Activated CD4-positive, alpha-beta T cell treated with anti-CD3 and anti-CD28 coated beads, Interleukin-2, amount 10 ng/mL, durations not matched to agents 7 days and 5 days (primary cell): ENCODE data around the gene ATP8B4. TPM values are rescaled to one million over a fixed set of nuclear protein-coding genes. Genes with fewer than 3 reads are reported as not detected.

Source experiments
- CTCF ChIA-PET: fragments of 350-600 bp; sonication (Branson Sonifier 250); formaldehyde crosslinking; loops from one replicate; lab custom pipeline; 2021; ENCODE audit warnings: antibody characterized with exemption; lab: Charles Lee
- POLR2A ChIA-PET: fragments of 350-600 bp; sonication (Branson Sonifier 250); formaldehyde crosslinking; loops from one replicate; lab custom pipeline; 2021; ENCODE audit warnings: antibody characterized with exemption; lab: Charles Lee
- DNase-seq: peaks from one replicate; pipeline ENCODE4 v3.0.0-alpha.2; 2020
- H3K27ac Mint-ChIP-seq: one replicate; pipeline ENCODE4 v1.8.0; 2021; ENCODE audit warnings: mild to moderate bottlenecking, moderate library complexity, mixed read lengths
- H3K27me3 Mint-ChIP-seq: one replicate; pipeline ENCODE4 v1.8.0; 2021; ENCODE audit warnings: mixed read lengths
- H3K36me3 Mint-ChIP-seq: one replicate; pipeline ENCODE4 v1.8.0; 2021; ENCODE audit warnings: low read depth, mixed read lengths
- H3K4me1 Mint-ChIP-seq: one replicate; pipeline ENCODE4 v1.8.0; 2021; ENCODE audit warnings: mixed read lengths
- H3K4me3 Mint-ChIP-seq: one replicate; pipeline ENCODE4 v1.8.0; 2021; ENCODE audit warnings: mild to moderate bottlenecking, moderate library complexity, mixed read lengths
- H3K9me3 Mint-ChIP-seq: one replicate; pipeline ENCODE4 v1.8.0; 2021; ENCODE audit warnings: mixed read lengths
- total RNA-seq, 2 experiments: library from RNA; stranded (reverse); gene quantifications; one replicate each; pipeline ENCODE4 v1.2.3, GENCODE V29; 2021

The ATP8B4 gene
- total RNA-seq, 2 experiments from 2014 or later = 6.8 TPM

DNA sequence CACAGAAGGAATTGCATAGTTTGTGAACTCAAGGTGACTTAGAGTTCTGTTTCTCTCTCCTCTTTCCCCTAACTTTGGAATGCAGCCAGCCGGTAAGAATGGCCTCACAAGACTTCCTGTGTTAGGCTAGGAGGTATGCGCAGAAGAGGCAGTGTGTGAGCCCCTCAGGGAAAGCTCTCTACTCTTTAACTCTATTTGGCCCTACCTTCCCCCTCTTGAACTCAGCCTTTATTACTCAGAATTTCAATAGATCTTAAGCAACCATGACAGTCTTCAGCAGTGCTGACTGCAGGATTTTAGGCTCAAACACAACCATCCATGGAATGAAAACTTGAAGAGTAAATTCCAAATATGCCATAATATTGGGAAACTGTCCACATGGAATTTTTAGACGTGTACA is 288.6 kb downstream of the ATP8B4 start:
- ChIA-PET POLR2A (no interaction called here), CTCF (no interaction called here)
- Mint-ChIP-seq H3K27me3 (no peaks in the 10 kb centered on the region), H3K9me3 (no peaks in the 10 kb centered on the region), H3K27ac (no peak overlapping the region), H3K4me1 (no peaks in the 10 kb centered on the region), H3K36me3 (no peaks in the 10 kb centered on the region), H3K4me3 (no peak overlapping the region)
- no peak for DNase-seq

DNA sequence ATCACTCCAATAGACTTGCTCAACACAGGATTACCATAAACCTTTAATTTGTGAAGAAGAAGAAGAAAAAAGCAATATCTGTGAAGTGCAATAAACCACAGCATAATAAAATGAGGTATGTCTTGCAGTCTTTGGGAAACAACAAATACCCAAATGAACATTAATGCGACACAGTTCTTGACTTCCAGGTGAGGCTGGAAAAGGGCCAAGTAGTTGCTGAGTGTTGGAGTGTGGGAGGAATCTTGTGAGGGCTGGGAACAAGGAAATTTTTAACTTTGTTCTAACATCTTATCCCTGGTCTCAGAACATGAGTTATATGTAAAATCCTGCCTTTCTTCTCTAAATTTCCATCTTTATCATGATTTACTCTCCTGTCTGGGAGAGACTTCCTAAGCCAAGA is 291.7 kb downstream of the ATP8B4 start:
- no peaks in the 10 kb centered on the region for H3K27me3 Mint-ChIP-seq
- DNase-seq = no peak
- no peak overlapping the region for H3K27ac Mint-ChIP-seq
- no peaks in the 10 kb centered on the region for H3K36me3 Mint-ChIP-seq
- CTCF ChIA-PET = no interaction called here
- H3K4me3 Mint-ChIP-seq = no peak overlapping the region
- H3K9me3 Mint-ChIP-seq = no peaks in the 10 kb centered on the region
- POLR2A ChIA-PET = no interaction called here
- no peaks in the 10 kb centered on the region for H3K4me1 Mint-ChIP-seq

- DNase-seq = no peak
- Mint-ChIP-seq H3K36me3 (no peaks in the 10 kb centered on the region), H3K27ac (no peak overlapping the region), H3K4me3 (no peak overlapping the region), H3K27me3 (no peaks in the 10 kb centered on the region), H3K4me1 (no peaks in the 10 kb centered on the region), H3K9me3 (no peaks in the 10 kb centered on the region)
- ChIA-PET CTCF (no interaction called here), POLR2A (no interaction called here)
These were observed 292.3 kb downstream of the ATP8B4 start for GRCh38 chr15:49826640-49827234.

DNA sequence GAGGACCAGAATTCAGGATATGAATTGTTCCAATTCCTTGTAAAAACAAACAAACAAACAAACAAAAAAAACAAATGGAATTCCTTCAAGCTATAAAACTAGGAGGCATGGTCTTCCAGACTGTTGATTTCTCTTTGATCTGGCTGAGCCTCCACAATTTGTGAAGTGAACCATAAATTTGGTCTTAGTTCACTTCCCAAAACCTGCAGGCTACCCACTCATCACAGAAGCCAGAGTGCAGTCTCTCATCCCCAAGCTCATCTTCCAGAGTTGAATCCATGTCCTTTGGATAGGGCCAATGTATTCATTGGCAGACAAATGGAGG is 294.3 kb downstream of the ATP8B4 start:
- ChIA-PET POLR2A (no interaction called here), CTCF (no interaction called here)
- no peak overlapping the region for H3K27ac Mint-ChIP-seq
- H3K27me3 Mint-ChIP-seq = no peaks in the 10 kb centered on the region
- no peak overlapping the region for H3K4me3 Mint-ChIP-seq
- H3K9me3 Mint-ChIP-seq = no peaks in the 10 kb centered on the region
- DNase-seq = no peak
- no peaks in the 10 kb centered on the region for H3K4me1 Mint-ChIP-seq
- no peaks in the 10 kb centered on the region for H3K36me3 Mint-ChIP-seq

DNA sequence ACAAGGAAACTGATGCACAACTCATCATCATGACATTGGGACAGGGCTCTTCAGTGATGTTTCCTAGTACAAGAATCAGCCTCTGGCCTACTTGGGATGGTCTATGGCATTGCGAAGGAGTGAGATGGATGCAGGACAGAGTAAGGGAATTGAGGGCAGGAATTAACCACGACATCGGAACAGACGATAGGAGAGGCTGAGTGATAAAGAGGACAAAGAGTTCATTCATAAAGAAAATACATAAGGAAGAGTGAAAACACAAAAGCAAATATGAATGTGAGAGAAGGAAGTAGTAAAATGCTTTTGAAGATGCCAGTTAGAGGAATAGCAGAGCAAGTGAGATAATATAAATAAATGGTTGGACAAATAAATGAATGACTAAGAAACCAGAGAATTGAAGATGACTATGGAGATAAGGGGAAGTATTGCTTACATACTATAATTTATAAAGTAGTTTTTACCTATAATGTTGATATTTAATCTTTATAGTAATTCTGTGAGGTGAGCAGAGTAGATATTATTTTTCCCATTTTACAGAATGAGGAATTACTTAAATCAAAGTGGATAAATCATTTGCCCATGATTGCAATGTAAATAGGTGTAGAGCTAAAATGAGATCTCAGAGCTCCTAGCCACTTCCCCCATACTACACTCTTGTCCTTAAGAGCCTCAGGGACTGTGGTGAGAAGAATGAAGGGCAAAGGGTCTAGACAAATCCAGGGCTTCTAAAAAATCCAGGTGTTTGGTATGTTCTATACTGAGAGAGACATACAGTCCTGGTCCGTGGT is 294.9 kb downstream of the ATP8B4 start:
- Mint-ChIP-seq H3K36me3 (no peaks in the 10 kb centered on the region), H3K9me3 (no peaks in the 10 kb centered on the region), H3K27me3 (no peaks in the 10 kb centered on the region), H3K4me3 (no peak overlapping the region), H3K27ac (no peak overlapping the region), H3K4me1 (no peaks in the 10 kb centered on the region)
- no peak for DNase-seq
- CTCF ChIA-PET = no interaction called here
- POLR2A ChIA-PET = no interaction called here

GRCh38 chr15:49817100-49817499 is 301.9 kb downstream of the ATP8B4 start:
- Mint-ChIP-seq H3K27ac (no peak overlapping the region), H3K4me3 (no peak overlapping the region), H3K27me3 (peaks cover 2% of the 10 kb centered on the region), H3K4me1 (peaks cover 17% of the 10 kb centered on the region), H3K9me3 (no peaks in the 10 kb centered on the region), H3K36me3 (no peaks in the 10 kb centered on the region)
- no peak for DNase-seq
- ChIA-PET POLR2A (no interaction called here), CTCF (no interaction called here)

GRCh38 chr15:49815950-49816349 is 303.1 kb downstream of the ATP8B4 start:
- peaks cover 17% of the 10 kb centered on the region for H3K4me1 Mint-ChIP-seq
- no peaks in the 10 kb centered on the region for H3K9me3 Mint-ChIP-seq
- no peaks in the 10 kb centered on the region for H3K36me3 Mint-ChIP-seq
- H3K27me3 Mint-ChIP-seq = peaks cover 2% of the 10 kb centered on the region
- CTCF ChIA-PET = interaction anchor here (0.6 kb wide), 1 partner anchor 1629 kb away, joined by 3 read pairs; no protein-coding TSS in a partner anchor
- no peak overlapping the region for H3K4me3 Mint-ChIP-seq
- no peak for DNase-seq
- H3K27ac Mint-ChIP-seq = no peak overlapping the region
- POLR2A ChIA-PET = no interaction called here

- peaks cover 17% of the 10 kb centered on the region for H3K4me1 Mint-ChIP-seq
- CTCF ChIA-PET = interaction anchor here (0.6 kb wide), 1 partner anchor 1628 kb away, joined by 3 read pairs; no protein-coding TSS in a partner anchor
- no peak overlapping the region for H3K27ac Mint-ChIP-seq
- no peak for DNase-seq
- H3K27me3 Mint-ChIP-seq = peaks cover 2% of the 10 kb centered on the region
- POLR2A ChIA-PET = no interaction called here
- no peaks in the 10 kb centered on the region for H3K9me3 Mint-ChIP-seq
- no peaks in the 10 kb centered on the region for H3K36me3 Mint-ChIP-seq
- no peak overlapping the region for H3K4me3 Mint-ChIP-seq
These were observed 303.5 kb downstream of the ATP8B4 start for GRCh38 chr15:49815526-49815925.

DNA sequence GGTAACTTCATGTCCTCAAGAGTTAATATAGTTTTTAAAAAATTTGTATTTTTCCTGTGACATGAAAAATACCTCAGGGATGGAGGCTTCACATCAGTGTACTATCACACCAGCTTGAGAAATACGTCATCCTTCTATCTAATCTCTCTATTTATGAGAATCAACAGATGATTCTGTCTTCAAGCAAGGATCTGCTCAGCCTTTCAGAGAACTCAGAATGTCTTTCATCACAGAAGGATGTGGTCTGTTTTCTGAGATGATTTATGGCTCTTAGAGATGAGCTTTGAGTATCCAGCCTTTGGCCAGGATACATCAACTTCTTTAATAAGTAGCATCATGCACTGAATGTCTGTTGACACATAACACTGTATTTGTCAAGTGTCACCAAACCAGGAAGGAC is 304.3 kb downstream of the ATP8B4 start:
- H3K4me3 Mint-ChIP-seq = no peak overlapping the region
- H3K4me1 Mint-ChIP-seq = peaks cover 17% of the 10 kb centered on the region
- no peaks in the 10 kb centered on the region for H3K9me3 Mint-ChIP-seq

DNA sequence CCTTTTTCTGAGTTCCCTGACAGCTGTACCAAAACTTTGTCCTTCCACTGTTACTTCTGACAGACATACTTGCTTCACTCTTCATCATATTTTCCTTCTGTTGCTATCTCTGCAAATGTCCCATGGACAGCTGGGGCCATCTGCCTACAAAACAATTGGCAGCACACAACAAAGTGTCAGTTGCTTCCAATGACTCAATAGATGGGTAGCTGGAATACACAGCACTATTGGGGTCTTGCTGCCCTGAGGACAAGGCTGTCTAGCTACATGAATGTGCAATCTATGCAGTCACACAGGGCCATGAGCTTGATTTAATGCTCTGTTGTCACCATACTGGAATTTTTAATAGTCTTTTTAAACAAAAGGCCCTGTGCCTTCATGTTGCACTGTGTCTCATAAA is 305.4 kb downstream of the ATP8B4 start:
- H3K9me3 Mint-ChIP-seq = no peaks in the 10 kb centered on the region
- CTCF ChIA-PET = no interaction called here
- H3K4me3 Mint-ChIP-seq = no peak overlapping the region
- peaks cover 6% of the 10 kb centered on the region for H3K27me3 Mint-ChIP-seq
- H3K4me1 Mint-ChIP-seq = peaks cover 17% of the 10 kb centered on the region
- no peaks in the 10 kb centered on the region for H3K36me3 Mint-ChIP-seq
- POLR2A ChIA-PET = no interaction called here
- no peak overlapping the region for H3K27ac Mint-ChIP-seq
- no peak for DNase-seq

More for the DNA sequence above, 304.3 kb downstream of the ATP8B4 start:
- Mint-ChIP-seq H3K27ac (no peak overlapping the region), H3K27me3 (peaks cover 2% of the 10 kb centered on the region), H3K36me3 (no peaks in the 10 kb centered on the region)
- no peak for DNase-seq
- ChIA-PET POLR2A (no interaction called here), CTCF (interaction anchor here (0.5 kb wide), 1 partner anchor 44 kb away, joined by 3 read pairs; no protein-coding TSS in a partner anchor)

GRCh38 chr15:49810720-49811119 is 308.3 kb downstream of the ATP8B4 start:
- peaks cover 13% of the 10 kb centered on the region for H3K27me3 Mint-ChIP-seq
- CTCF ChIA-PET = no interaction called here
- no peaks in the 10 kb centered on the region for H3K9me3 Mint-ChIP-seq
- H3K36me3 Mint-ChIP-seq = no peaks in the 10 kb centered on the region
- POLR2A ChIA-PET = no interaction called here
- no peak for DNase-seq
- H3K27ac Mint-ChIP-seq = no peak overlapping the region
- H3K4me3 Mint-ChIP-seq = no peak overlapping the region
- H3K4me1 Mint-ChIP-seq = peaks cover 8% of the 10 kb centered on the region

DNA sequence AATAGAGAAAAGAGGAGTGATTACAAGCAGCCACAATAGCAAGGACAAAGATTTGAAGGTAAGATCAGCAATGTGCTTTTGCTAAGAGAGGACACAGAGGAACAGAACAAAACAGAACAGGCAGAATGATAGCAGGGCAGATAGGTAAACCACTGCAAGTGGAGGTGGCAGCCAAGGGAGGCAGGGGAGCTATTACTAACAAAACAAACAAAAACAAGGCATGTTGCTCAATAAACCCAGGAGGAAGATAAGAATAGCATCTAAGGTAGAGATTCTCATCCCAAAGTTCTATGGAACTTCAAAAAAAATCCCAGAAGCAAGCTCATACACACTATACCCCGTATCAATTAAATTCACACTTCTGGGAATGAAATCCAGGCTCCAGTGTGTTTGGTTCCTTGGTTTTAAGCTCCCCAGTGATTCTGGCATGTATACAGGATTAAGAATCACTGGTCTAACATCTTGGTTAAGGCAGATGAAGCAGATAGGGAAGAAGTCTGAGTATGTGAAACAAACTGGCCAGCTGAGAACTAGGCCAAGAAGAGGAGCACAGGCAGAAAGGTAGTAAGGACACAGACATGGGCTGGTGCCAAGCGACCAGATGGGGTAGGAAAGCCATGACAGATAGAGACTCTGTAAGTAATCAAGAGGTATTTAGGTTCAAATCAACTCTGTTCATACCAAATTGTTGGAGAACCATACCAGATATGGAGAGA is 309.0 kb downstream of the ATP8B4 start:
- CTCF ChIA-PET = interaction anchor here (0.8 kb wide), 1 partner anchor 1470 kb away, joined by 3 read pairs; no protein-coding TSS in a partner anchor
- Mint-ChIP-seq H3K4me1 (peaks cover 3% of the 10 kb centered on the region), H3K4me3 (no peak overlapping the region), H3K27ac (no peak overlapping the region), H3K9me3 (no peaks in the 10 kb centered on the region), H3K36me3 (no peaks in the 10 kb centered on the region), H3K27me3 (peaks cover 13% of the 10 kb centered on the region)
- no peak for DNase-seq
- POLR2A ChIA-PET = no interaction called here

DNA sequence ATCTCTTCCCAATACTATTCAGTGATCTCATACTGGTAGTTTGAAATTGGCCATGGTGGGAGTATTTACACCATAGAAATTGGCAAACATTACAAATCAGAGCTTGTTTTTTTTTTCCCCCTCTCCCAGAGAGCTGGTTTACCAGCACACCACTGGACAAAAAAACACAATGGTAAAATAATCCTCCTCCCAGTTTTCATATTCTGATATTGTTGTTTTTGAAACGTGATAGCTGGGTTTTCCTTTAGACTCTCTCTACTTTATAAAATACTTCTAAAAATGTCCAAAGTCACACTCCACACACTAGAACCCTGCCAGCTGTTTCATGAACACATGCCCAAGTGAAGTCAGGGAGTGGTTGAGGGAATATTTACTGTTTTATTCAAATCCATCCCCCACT is 310.7 kb downstream of the ATP8B4 start:
- H3K9me3 Mint-ChIP-seq = no peaks in the 10 kb centered on the region
- H3K4me1 Mint-ChIP-seq = no peaks in the 10 kb centered on the region
- peaks cover 10% of the 10 kb centered on the region for H3K27me3 Mint-ChIP-seq
- no peak for DNase-seq
- no peak overlapping the region for H3K27ac Mint-ChIP-seq
- ChIA-PET CTCF (no interaction called here), POLR2A (no interaction called here)
- no peaks in the 10 kb centered on the region for H3K36me3 Mint-ChIP-seq
- no peak overlapping the region for H3K4me3 Mint-ChIP-seq
